Neural cell (in vitro differentiated cells): Measurements from ENCODE around the gene C1orf198. TPM values are rescaled to one million over a fixed set of nuclear protein-coding genes. Genes with fewer than 3 reads are reported as not detected.

ENCODE experiments used
- H2AFZ ChIP-seq: fragments of 200-600, 300-800 bp; sonication (generic), shearing (Covaris generic); 2 replicates; pipeline ENCODE4 v1.6.0; 2014; ENCODE audit warnings: low read depth, mild to moderate bottlenecking, antibody characterized with exemption, low read length, moderate library complexity
- H3F3A ChIP-seq: fragments of 200-600 bp; shearing (Covaris generic); 2 replicates; pipeline ENCODE4 v1.6.1; 2016; ENCODE audit warnings: mild to moderate bottlenecking, moderate library complexity, mixed read lengths, antibody characterized with exemption, low read length; ENCODE audit not compliant: insufficient read depth, poor library complexity, severe bottlenecking
- H3K27ac ChIP-seq: fragments of 200-600, 300-800 bp; sonication (generic), shearing (Covaris generic); 2 replicates; pipeline ENCODE4 v1.5.1; 2014; ENCODE audit warnings: mild to moderate bottlenecking, low read length, moderate library complexity
- H3K27me3 ChIP-seq: fragments of 300-800, 200-600 bp; sonication (generic), shearing (Covaris generic); 2 replicates; pipeline ENCODE4 v1.6.0; 2014; ENCODE audit warnings: mild to moderate bottlenecking, low read depth, low read length, moderate library complexity; ENCODE audit not compliant: insufficient read depth
- H3K36me3 ChIP-seq: fragments of 300-800, 200-600 bp; sonication (generic), shearing (Covaris generic); 2 replicates; pipeline ENCODE4 v1.5.1; 2014; ENCODE audit warnings: mild to moderate bottlenecking, antibody characterized with exemption, low read length, moderate library complexity; ENCODE audit not compliant: insufficient read depth
- H3K4me2 ChIP-seq: fragments of 300-800, 200-600 bp; sonication (generic), shearing (Covaris generic); 2 replicates; pipeline ENCODE4 v1.6.0; 2014; ENCODE audit warnings: mild to moderate bottlenecking, low read length
- H3K4me3 ChIP-seq: fragments of 300-800, 200-600 bp; sonication (generic), shearing (Covaris generic); 2 replicates; pipeline ENCODE4 v1.5.1; 2014; ENCODE audit warnings: mild to moderate bottlenecking, low read length, moderate library complexity
- H3K79me2 ChIP-seq: fragments of 200-600 bp; shearing (Covaris generic); replicated peaks from 2 replicates; pipeline ENCODE4 v1.6.0; 2014; ENCODE audit warnings: mild to moderate bottlenecking, low read length, moderate library complexity; ENCODE audit not compliant: insufficient read depth
- H3K9ac ChIP-seq: fragments of 300-800, 200-600 bp; sonication (generic), shearing (Covaris generic); 2 replicates; pipeline ENCODE4 v1.6.1; 2016; ENCODE audit warnings: mild to moderate bottlenecking, low read length, mixed read lengths
- H3K9me2 ChIP-seq: fragments of 200-600 bp; shearing (Covaris generic); 2 replicates; pipeline ENCODE4 v1.6.1; 2016; ENCODE audit warnings: mild to moderate bottlenecking, low read length, mixed read lengths; ENCODE audit not compliant: insufficient read depth
- H3K9me3 ChIP-seq: fragments of 200-600, 300-800 bp; sonication (generic), shearing (Covaris generic); 2 replicates; pipeline ENCODE4 v1.6.1; 2016; ENCODE audit warnings: mild to moderate bottlenecking, mixed run types, low read length, moderate library complexity, mixed read lengths
- H4K20me1 ChIP-seq: fragments of 200-600 bp; shearing (Covaris generic); 2 replicates; pipeline ENCODE4 v1.6.1; 2016; ENCODE audit warnings: mild to moderate bottlenecking, mixed run types; ENCODE audit not compliant: insufficient read depth
- CTCF ChIP-seq: fragments of 450-650 bp; IDR thresholded peaks from 2 replicates; pipeline ENCODE4 v1.5.1; 2014; ENCODE audit warnings: antibody characterized with exemption, mild to moderate bottlenecking, moderate library complexity; ENCODE audit not compliant: poor library complexity, severe bottlenecking
- EP300 ChIP-seq: fragments of 450-650 bp; conservative IDR thresholded peaks from 2 replicates; pipeline ENCODE4 v1.6.1; 2014; ENCODE audit warnings: antibody characterized with exemption, mild to moderate bottlenecking, moderate library complexity; ENCODE audit not compliant: poor library complexity, severe bottlenecking
- EZH2 ChIP-seq: fragments of 200-600, 300-800 bp; shearing (Covaris generic), sonication (generic); IDR thresholded peaks from 2 replicates; pipeline ENCODE4 v1.6.1; 2014; ENCODE audit warnings: antibody characterized with exemption, low read length, borderline replicate concordance, mild to moderate bottlenecking; ENCODE audit not compliant: insufficient read depth, poor library complexity, severe bottlenecking
- MXI1 ChIP-seq: fragments of 450-650 bp; conservative IDR thresholded peaks from 2 replicates; pipeline ENCODE4 v1.6.1; 2014; ENCODE audit warnings: antibody characterized with exemption, mild to moderate bottlenecking; ENCODE audit not compliant: poor library complexity, severe bottlenecking
- POLR2AphosphoS5 ChIP-seq: IDR thresholded peaks from 2 replicates; pipeline ENCODE4 v1.6.1; 2012
- REST ChIP-seq: IDR thresholded peaks from 2 replicates; pipeline ENCODE4 v1.6.1; 2012; ENCODE audit warnings: borderline replicate concordance
- SMC3 ChIP-seq: fragments of 450-650 bp; conservative IDR thresholded peaks from 2 replicates; pipeline ENCODE4 v1.6.1; 2014; ENCODE audit warnings: antibody characterized with exemption, mild to moderate bottlenecking, moderate library complexity; ENCODE audit not compliant: poor library complexity
- TAF1 ChIP-seq: IDR thresholded peaks from 2 replicates; pipeline ENCODE4 v1.6.1; 2012; ENCODE audit warnings: low read depth
- polyA plus RNA-seq: library from polyadenylated mRNA; depleted of rRNA; stranded (reverse); fragments of >200 nt; gene quantifications from 2 replicates; pipeline ENCODE4 v1.2.3, GENCODE V29; 2014

C1orf198 gene
- polyA plus RNA-seq, 1 donor from 2014 or later, result 16.7 TPM

DNA sequence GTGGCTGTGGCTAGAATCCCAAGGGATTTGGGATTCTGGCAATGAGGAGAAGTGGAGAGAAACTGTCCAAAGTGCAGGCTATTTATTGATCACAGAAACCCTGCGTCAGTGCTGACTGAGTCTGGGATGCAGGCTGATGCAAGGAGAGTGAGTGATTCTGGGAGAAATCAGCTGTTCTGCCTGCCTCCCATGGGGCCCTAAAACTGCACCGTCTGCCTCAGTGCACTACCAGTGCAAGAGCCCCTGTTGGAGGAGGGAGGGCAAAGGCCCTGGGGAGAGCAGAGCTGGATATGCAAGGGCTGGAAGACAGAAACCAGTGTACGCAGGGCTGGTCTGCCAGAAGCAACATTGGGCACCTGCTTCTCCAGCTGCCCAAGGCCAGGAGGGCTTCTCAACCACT is 42.6 kb downstream of the C1orf198 start:
- H3K27ac ChIP-seq, result no peak overlapping the region
- TF ChIP-seq REST (no peak), POLR2AphosphoS5 (no peak), EP300 (no peak)

GRCh38 chr1:230824919-230825721 is 43.2 kb downstream of the C1orf198 start:
- no peaks in the 10 kb centered on the region for H3K9me2 ChIP-seq
- H2AFZ ChIP-seq, result no peak overlapping the region
- peak overlapping the region; percentile 15 for H3K9ac ChIP-seq
- no peaks in the 10 kb centered on the region for H3K36me3 ChIP-seq
- no peaks in the 10 kb centered on the region for H4K20me1 ChIP-seq
- no peak overlapping the region for H3K4me3 ChIP-seq
- H3K9me3 ChIP-seq, result no peaks in the 10 kb centered on the region
- H3F3A ChIP-seq, result no peaks in the 10 kb centered on the region
- no peaks in the 10 kb centered on the region for H3K79me2 ChIP-seq
- H3K27ac ChIP-seq, result peak overlapping the region; percentile 44
- H3K27me3 ChIP-seq, result no peaks in the 10 kb centered on the region
- TF ChIP-seq TAF1 (no peak), MXI1 (no peak), REST (no peak), EP300 (peak; percentile 13), EZH2 (no peak), CTCF (no peak), SMC3 (no peak)
- H3K4me2 ChIP-seq, result no peak overlapping the region

More for the DNA sequence above, 42.6 kb downstream of the C1orf198 start:
- Histone ChIP-seq H4K20me1 (no peaks in the 10 kb centered on the region), H3K9ac (no peak overlapping the region), H2AFZ (no peak overlapping the region), H3K36me3 (no peaks in the 10 kb centered on the region), H3K9me3 (no peaks in the 10 kb centered on the region), H3K4me2 (no peak overlapping the region), H3K79me2 (no peaks in the 10 kb centered on the region), H3K9me2 (no peaks in the 10 kb centered on the region), H3K4me3 (no peak overlapping the region), H3F3A (no peaks in the 10 kb centered on the region), H3K27me3 (no peaks in the 10 kb centered on the region)
